GM21423 (cell line): ENCODE data around the gene AKAP8.
"Not testable (repeated sequence)": the region's sequence is repeated elsewhere in the genome, so short reads cannot be mapped to it uniquely, and the experiment has no call there.

Experiments
- ATAC-seq: cut with Tn5 transposase; IDR thresholded peaks from one replicate; pipeline ENCODE4 v1.9.1; 2021; ENCODE audit warnings: mild to moderate bottlenecking, moderate library complexity; ENCODE audit not compliant: unreplicated experiment

The AKAP8 gene

GRCh38 chr19:15335992-15336391 lies 43.6 kb downstream of the AKAP8 start:
- ATAC-seq: not testable (repeated sequence)

GRCh38 chr19:15332311-15332996 lies 47.1 kb downstream of the AKAP8 start, which contains the start of gene BRD4:
TSS of gene BRD4 (minus strand) at chr19:15332539. CDS start at chr19:15273099, 59,440 bp downstream.
- peak; percentile 47 for ATAC-seq

GRCh38 chr19:15331419-15332310 lies 47.9 kb downstream of the AKAP8 start:
- ATAC-seq: peak; percentile 35

- no peak for ATAC-seq
These were observed 48.7 kb downstream of the AKAP8 start for GRCh38 chr19:15330801-15331418.

GRCh38 chr19:15328312-15328711 lies 51.3 kb downstream of the AKAP8 start:
- no peak for ATAC-seq

GRCh38 chr19:15324791-15325519 lies 54.6 kb downstream of the AKAP8 start:
- no peak for ATAC-seq

- ATAC-seq: no peak
These were observed 55.9 kb downstream of the AKAP8 start for GRCh38 chr19:15323496-15324235.

GRCh38 chr19:15321739-15322138 lies 57.8 kb downstream of the AKAP8 start:
- ATAC-seq: no peak

GRCh38 chr19:15320116-15320515 lies 59.5 kb downstream of the AKAP8 start:
- ATAC-seq: no peak

- no peak for ATAC-seq
These were observed 61.3 kb downstream of the AKAP8 start for GRCh38 chr19:15318241-15318691.

GRCh38 chr19:15317392-15318071 lies 62.1 kb downstream of the AKAP8 start:
- no peak for ATAC-seq

- ATAC-seq: no peak
These were observed 63.1 kb downstream of the AKAP8 start for GRCh38 chr19:15316498-15316897.

- no peak for ATAC-seq
These were observed 64.5 kb downstream of the AKAP8 start for GRCh38 chr19:15315101-15315500.

- ATAC-seq: no peak
These were observed 65.8 kb downstream of the AKAP8 start for GRCh38 chr19:15313649-15314279.

GRCh38 chr19:15307169-15307568 lies 72.4 kb downstream of the AKAP8 start:
- no peak for ATAC-seq

- ATAC-seq: no peak
These were observed 73.8 kb downstream of the AKAP8 start for GRCh38 chr19:15305582-15306334.

GRCh38 chr19:15304140-15304705 lies 75.4 kb downstream of the AKAP8 start:
- no peak for ATAC-seq
